Nephron progenitor cell (in vitro differentiated cells): ENCODE data around the gene PSPC1.
A peak's percentile ranks its signal among the peaks of the same experiment; 100 is the strongest.

Experiments
- DNase-seq: peaks from one replicate; pipeline ENCODE4 v3.0.0; 2021
- H3K27ac Mint-ChIP-seq: 2 replicates; pipeline ENCODE4 v1.8.0; 2021; ENCODE audit warnings: mild to moderate bottlenecking, moderate library complexity, mixed read lengths
- H3K27me3 Mint-ChIP-seq: 2 replicates; pipeline ENCODE4 v1.8.0; 2021; ENCODE audit warnings: mild to moderate bottlenecking, low read depth, mixed read lengths; ENCODE audit not compliant: poor library complexity
- H3K36me3 Mint-ChIP-seq: 2 replicates; pipeline ENCODE4 v1.8.0; 2021; ENCODE audit warnings: low read depth, mixed read lengths
- H3K4me1 Mint-ChIP-seq: 2 replicates; pipeline ENCODE4 v1.8.0; 2021; ENCODE audit warnings: mixed read lengths
- H3K4me3 Mint-ChIP-seq: 2 replicates; pipeline ENCODE4 v1.8.0; 2021; ENCODE audit warnings: mild to moderate bottlenecking, moderate library complexity, mixed read lengths
- H3K9me3 Mint-ChIP-seq: 2 replicates; pipeline ENCODE4 v1.8.0; 2021; ENCODE audit warnings: mild to moderate bottlenecking, moderate library complexity, mixed read lengths
- TF ChIP-seq, protein P1 (sequence below): fragments of 200-600 bp; sonication (generic); IDR thresholded peaks from 2 replicates; pipeline ENCODE4 v1.5.0; 2021; ENCODE audit warnings: antibody characterized with exemption

Gene PSPC1

DNA sequence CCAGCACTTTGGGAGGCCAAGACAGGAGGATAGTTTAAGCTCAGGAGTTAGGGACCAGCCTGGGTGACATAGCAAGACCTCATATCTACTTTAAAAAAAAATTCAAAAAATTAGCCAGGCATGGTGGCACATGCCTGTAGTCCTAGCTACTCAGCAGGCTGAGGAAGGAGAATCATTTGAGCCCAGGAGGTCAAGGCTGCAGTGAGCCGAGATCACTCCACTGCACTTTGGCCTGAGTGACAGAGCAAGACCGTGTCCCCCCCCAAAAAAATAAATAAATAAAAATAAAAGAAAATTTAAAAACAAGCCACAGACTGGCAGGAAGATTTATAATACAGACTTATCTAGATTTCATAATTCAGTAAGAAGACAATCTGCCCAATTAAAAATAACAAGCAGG is 14.8 kb downstream of the PSPC1 start:
- Mint-ChIP-seq H3K4me1 (peaks cover 5% of the 10 kb centered on the region), H3K9me3 (peaks cover 3% of the 10 kb centered on the region), H3K36me3 (peaks cover 92% of the 10 kb centered on the region), H3K27me3 (no peaks in the 10 kb centered on the region), H3K4me3 (no peak overlapping the region), H3K27ac (no peak overlapping the region)
- DNase-seq = no peak
- TF ChIP-seq, protein P1, sequence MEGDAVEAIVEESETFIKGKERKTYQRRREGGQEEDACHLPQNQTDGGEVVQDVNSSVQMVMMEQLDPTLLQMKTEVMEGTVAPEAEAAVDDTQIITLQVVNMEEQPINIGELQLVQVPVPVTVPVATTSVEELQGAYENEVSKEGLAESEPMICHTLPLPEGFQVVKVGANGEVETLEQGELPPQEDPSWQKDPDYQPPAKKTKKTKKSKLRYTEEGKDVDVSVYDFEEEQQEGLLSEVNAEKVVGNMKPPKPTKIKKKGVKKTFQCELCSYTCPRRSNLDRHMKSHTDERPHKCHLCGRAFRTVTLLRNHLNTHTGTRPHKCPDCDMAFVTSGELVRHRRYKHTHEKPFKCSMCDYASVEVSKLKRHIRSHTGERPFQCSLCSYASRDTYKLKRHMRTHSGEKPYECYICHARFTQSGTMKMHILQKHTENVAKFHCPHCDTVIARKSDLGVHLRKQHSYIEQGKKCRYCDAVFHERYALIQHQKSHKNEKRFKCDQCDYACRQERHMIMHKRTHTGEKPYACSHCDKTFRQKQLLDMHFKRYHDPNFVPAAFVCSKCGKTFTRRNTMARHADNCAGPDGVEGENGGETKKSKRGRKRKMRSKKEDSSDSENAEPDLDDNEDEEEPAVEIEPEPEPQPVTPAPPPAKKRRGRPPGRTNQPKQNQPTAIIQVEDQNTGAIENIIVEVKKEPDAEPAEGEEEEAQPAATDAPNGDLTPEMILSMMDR = no peak

DNA sequence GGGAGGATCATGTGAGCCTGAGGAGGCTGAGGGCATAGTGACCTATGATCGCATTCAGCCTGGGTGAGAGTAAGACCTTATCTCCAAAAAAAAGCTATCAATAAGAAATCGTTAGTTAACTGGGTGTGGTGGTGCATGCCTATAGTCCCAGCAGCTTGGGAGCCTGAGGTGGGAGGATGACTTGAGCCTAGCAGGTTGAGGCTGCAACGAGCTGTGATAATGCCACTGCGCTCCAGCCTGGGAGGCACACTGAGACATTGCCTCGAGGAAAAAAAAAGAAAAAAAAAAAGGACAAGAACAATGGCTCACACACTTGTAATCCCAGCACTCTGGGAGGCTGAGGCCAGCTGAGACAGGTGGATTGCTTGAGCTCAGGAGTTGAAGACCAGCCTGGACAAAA is 16.2 kb downstream of the PSPC1 start:
- Mint-ChIP-seq H3K4me3 (no peak overlapping the region), H3K27ac (peak overlapping the region; percentile 76), H3K9me3 (peaks cover 4% of the 10 kb centered on the region), H3K36me3 (peaks cover 92% of the 10 kb centered on the region), H3K27me3 (no peaks in the 10 kb centered on the region), H3K4me1 (peaks cover 5% of the 10 kb centered on the region)
- TF ChIP-seq, protein P1 = no peak
- no peak for DNase-seq

DNA sequence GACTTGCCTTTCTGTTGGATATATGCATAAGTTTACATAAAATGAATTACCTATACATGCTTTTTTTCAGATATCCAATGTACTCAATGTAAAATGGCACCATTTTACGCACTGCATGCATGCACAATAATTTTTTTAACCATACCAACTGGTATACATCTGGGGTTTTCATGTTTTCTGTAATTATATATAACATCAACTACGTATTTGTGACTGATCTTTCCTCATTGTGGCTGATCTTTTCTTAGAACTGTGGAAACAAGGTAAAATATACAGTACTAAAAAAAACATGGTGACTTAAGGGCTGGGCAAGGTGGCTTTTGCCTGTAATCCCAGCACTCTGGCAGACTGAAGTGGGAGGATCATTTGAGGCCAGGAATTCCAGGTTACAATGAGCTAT is 18.5 kb downstream of the PSPC1 start:
- Mint-ChIP-seq H3K9me3 (peaks cover 13% of the 10 kb centered on the region), H3K4me3 (no peak overlapping the region), H3K27me3 (no peaks in the 10 kb centered on the region), H3K36me3 (peaks cover 94% of the 10 kb centered on the region), H3K27ac (peak overlapping the region; percentile 25), H3K4me1 (peaks cover 5% of the 10 kb centered on the region)
- DNase-seq = no peak
- TF ChIP-seq, protein P1 = no peak

DNA sequence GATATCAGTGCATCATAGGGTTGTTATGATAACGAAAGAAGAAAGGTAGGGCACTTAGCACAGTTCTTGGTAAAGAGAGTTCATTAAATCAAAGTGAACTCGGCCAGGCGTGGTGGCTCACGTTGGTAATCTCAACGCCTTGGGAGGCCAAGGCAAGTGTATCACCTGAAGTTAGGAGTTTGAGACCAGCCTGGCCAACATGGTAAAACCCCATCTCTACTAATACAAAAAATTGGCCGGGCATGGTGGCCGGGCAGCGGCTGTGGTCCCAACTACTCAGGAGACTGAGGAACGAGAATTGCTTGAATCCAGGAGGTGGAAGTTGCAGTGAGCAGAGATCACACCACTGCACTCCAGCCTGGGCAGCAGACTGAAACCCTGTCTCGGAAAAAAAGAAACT is 19.1 kb downstream of the PSPC1 start:
- Mint-ChIP-seq H3K9me3 (peaks cover 16% of the 10 kb centered on the region), H3K27ac (no peak overlapping the region), H3K4me1 (peaks cover 5% of the 10 kb centered on the region), H3K36me3 (peaks cover 94% of the 10 kb centered on the region), H3K27me3 (no peaks in the 10 kb centered on the region), H3K4me3 (no peak overlapping the region)
- no peak for DNase-seq
- TF ChIP-seq, protein P1 = no peak

DNA sequence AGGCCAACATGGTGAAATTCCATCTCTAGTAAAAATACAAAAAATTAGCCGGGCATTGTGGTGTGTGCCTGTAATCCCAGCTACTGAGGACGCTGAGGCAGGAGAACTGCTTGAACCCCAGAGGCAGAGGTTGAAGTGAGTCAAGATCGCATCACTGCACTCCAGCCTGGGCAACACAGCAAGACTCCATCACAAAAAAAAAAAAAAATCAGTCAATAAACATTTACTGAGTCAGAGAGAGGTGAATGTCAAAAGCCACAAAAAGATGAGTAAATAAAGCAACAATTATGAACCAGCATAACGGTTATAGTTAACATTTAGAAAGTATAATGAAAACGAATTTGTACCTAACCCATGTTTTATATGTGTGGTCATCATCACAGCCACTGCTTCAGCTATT is 23.1 kb downstream of the PSPC1 start:
- DNase-seq = no peak
- H3K4me3 Mint-ChIP-seq = no peak overlapping the region

DNA sequence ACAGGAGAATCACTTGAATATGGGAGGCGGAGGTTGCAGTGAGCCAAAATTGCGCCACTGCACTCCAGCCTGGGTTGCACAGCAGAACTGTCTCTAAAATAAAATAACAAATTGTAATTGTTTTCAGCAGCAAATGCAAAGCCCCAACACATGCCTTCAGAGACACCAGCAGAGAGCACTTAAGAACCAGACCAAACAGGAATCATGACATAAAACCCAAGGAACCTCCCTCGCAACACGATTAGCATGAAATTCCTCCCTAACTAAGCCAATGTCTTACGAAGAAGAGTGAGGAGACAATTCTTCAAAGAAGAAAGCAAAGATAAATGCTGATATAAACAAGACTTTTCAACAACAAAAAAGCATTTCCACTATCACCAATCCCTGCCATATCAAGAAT is 40.1 kb downstream of the PSPC1 start:
- DNase-seq = no peak
- Mint-ChIP-seq H3K9me3 (no peaks in the 10 kb centered on the region), H3K27ac (no peak overlapping the region), H3K4me1 (no peaks in the 10 kb centered on the region), H3K36me3 (peaks cover 74% of the 10 kb centered on the region), H3K27me3 (peaks cover 2% of the 10 kb centered on the region), H3K4me3 (no peak overlapping the region)
- TF ChIP-seq, protein P1 = no peak

More for the DNA sequence above, 23.1 kb downstream of the PSPC1 start:
- Mint-ChIP-seq H3K4me1 (no peaks in the 10 kb centered on the region), H3K36me3 (peaks cover 96% of the 10 kb centered on the region), H3K27ac (no peak overlapping the region), H3K9me3 (peaks cover 19% of the 10 kb centered on the region), H3K27me3 (no peaks in the 10 kb centered on the region)
- TF ChIP-seq, protein P1 = no peak
